Stimulated activated CD4-positive, alpha-beta T cell treated with anti-CD3 and anti-CD28 coated beads, Interleukin-12 subunit alpha, Interleukin-12 subunit beta, amount 100 ng/mL, for 48 hours (primary cell): ENCODE data around the gene TMEM114.

Source experiments
- DNase-seq, 3 donors: peaks; one replicate each; pipeline ENCODE4 v3.0.0-alpha.2; 2020; ENCODE audit warnings: low read depth in 2 of 3, low spot score in 1 of 3

TMEM114 gene

DNA sequence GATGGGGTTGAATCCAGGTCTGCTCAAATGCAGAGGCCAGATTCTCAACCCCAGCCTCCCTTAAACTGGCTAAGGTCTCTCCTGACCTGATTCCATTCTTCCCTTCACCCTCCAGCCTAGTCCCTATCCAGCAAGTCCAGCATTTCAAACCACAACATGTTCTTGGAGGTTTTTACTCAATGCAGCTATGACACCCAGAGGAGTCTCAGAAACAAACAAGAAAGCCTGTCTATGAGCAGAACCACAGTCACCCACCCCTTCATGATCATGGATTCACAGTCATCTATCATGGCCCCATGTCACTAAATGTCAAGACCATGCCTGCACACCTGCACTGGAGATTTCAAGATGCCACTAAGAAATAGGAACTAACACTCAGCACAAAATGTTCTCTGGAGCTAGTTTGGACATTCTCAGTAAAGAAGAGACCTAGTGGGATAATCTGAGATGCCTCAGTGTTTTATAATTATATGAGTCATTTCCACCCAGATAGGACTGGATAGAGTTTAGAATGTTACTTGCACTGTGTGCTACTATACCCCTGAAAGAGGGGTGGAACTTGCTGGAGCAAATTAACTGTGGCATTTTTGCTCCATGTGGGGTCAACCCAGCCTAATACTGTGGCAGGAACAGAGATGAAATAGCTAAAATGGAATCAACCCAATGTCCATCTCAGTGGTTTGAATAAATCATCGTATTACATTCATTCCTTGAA, 21.7 kb upstream of the TMEM114 start:
- DNase-seq = no peak

DNA sequence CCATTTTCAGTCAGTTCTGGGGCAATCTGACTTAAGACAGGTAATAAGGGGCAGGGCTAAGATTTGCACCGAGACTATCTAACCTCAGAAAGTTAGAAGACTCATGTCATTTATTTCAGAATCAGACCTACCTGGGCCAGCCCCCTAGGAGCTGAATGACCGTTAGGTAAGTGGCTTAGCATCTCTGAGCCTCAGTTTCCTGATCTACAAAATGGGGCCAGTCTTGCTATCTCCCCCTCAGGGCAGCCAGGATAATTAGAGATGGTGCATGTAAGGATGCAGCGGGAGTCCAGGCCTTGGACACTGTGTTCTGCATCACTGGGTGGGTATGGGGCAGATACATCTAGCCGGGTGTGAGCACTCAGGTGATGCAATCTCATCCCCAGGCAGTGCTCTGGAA, 20.8 kb upstream of the TMEM114 start:
- no peak for DNase-seq

DNA sequence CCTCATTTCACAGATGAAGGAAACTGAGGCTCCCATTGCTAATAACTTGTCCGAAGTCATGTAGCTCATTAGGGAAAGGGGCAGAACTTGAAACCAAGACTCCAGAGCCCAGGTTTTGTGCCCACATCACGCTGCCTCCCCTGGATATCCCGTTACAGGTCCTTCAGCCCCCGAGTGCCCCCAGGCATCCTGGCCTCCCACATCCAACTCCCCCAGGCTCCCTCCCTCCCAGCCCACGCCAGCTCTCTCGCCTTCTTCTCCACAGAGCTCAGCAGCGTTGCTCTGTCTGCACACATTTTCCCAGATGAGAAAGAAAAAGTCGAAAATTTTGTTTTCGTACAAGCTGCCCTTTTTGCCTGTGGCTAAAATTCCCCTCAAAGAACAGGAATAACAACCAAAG, 16.9 kb upstream of the TMEM114 start:
- DNase-seq = no peak

DNA sequence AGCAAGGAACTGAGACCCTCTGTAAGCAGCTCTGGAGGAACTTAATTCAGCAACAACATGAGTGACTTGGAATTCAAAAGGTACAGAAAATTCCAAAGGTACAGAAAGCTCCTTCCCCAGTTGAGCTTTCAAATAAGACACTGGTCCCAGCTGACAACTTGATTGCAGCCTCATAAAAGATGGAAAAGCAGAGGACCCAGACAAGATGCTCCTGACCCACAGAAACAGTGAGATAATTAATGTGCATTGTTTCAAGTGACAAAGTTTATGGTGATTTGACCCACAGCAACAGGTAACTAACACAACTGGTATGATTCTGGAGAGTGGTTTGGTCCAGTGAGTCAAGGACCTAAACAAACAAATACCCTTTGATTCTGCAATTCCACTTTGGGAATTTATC, 15.2 kb upstream of the TMEM114 start:
- no peak for DNase-seq

DNA sequence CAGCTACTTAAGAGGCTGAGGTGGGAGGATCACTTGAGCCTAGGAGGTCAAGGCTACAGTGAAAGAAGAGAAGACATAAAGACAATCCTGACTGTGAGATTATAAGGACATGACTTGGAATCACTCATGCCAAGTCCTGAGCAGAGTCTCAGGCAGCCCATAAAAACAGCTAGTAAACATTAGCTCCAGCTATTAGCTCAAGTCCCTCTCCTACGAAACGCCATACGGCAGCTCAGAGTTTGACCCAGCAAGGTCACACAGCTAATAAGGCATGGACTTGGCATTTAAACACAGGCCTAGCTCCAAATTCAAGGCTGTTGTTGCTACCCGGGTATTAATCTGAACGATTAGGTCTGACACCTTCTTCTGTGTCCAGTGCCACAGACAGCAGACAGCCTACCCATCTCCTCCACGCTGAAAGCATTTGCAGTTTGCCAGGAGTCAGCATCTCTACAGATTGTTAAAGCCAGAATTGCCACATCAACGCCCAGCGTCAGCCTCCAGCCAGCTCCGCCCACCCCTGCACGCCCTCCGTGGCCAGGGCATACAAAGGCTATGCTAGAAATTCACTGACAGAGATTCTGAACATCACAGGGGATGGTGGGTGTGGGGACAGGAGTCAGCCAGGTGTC, 9.9 kb upstream of the TMEM114 start:
- DNase-seq = no peak

DNA sequence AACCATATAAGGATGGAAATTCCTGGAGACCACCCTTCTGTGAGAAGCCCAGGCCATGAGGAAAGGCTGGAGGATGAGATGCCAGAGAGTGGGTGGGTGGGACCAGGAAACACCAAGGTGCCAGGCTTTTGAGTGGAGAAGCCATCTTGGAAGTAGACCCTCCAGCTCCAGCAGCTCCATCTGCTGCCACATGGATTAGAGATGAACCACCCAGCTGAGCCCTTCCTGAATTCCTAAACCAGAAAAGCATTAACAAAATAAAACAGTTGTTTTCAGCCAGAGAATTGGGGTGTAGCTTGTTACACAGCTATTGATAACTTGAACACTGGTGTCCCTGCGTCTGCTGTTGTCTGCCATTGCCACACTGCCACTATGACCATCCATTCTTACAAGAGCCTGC, 6.3 kb upstream of the TMEM114 start:
- no peak for DNase-seq

DNA sequence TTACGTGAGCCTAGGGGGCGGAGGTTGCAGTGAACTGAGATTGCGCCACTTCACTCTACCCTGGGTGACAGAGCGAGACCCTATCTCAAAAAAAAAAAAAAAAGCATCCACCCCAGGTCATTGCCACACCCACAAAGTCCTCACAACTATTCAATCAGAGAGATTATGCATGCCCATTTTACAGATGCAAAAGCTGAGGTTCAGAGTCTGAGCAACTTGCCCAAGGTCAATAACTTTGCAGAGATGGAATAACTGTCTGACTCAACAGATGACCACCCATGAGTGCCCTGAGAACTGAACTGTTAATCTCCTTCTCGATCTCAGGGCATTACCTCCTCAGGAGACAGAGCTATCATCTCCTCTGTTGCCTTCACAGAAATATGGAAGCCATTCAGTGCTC, 5.5 kb upstream of the TMEM114 start:
- DNase-seq = no peak

DNA sequence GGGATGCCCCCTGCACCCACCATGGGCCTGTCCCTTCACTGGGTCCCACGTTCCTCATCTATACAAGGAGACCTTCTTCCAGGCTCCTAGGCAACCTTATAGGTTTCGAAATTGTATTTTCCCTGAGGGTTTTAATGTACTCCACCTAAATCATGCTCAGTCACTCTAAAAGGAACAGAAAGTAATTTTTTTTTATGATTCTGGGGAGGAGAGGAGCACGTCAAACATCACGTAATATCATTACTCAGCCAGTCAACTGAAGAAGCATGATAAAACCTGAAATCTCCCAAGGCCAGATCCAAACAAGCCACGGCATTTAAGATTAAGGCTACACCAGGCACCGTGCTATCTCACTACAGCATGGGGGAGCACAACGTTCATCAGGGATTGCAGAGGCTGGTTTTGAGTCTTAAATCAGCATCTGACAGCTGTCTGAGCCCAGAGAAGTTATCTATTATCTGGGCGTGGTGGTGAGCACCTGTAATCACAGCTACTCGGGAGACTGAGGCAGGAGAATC, 3.9 kb upstream of the TMEM114 start:
- DNase-seq = no peak

DNA sequence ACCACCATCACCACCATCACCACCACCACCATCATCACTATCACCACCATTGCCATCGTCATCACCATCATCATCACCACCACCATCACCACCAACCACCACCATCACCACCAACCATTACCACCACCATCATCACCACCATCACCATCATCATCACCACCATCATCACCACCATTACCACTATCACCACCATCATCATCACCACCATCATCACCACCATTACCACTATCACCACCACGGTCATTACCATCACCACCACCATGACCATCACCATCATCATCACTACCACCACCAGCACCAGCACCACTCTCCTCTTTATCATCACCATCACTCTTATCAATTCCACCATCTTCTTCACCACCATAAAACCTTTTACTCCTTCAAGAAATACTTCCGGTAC, 1.1 kb upstream of the TMEM114 start:
- DNase-seq = no peak

DNA sequence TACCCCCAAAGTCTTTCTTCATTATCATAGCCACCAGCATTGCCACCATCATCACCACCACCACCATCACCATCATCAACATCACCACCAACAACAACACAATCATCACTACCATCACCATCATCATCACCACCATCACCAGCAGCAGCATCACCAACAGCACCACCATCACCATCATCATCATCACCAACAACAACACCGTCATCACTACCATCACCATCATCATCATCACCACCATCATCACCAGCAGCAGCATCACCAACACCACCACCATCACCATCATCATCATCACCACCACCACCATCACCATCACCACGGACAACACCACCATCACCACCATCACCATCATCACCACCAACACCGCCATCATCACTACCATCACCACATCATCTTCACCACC, 500 bp upstream of the TMEM114 start:
- DNase-seq = no peak

DNA sequence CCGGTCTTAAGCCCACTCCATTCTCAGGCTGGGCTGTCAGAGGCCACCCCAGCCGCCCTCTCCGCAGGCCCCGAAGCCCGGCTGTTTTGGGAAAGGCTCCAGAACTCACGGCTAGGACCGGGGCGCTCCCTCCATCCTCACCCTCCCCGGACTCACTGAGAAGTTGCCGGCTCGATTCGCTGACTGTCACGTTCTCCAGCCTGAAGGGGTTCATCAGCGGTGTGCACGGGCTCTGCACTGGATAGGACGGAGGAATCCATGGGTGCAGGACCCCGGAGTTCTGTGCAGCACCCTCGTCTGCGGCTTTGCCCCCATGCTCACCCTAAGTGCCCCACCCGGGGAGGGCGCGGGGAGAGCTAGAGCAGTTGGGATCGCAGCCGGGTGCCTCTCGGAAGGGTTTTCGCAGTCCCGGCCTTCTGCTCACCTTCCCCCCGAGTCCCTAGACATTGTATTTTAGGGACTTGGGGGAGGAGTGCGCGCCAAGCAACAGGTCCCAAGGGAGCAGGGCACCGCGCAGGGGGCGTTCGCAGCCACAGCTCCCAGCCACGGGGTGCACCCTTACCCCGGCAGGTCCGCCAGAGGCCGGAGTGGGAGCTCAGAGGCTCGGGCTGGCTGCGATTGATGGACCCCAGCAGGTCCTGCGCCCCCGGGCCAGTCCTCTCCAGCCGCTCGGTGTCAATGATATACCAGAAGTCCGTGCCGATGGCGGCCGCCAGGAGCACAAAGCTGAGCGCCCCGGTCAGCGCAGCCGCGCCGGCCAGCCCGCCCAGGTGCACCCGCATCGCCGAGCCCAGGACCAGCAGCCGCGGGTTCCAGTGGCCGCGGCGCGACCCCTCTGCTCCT, 1.0 kb downstream of the TMEM114 start:
- no peak for DNase-seq

DNA sequence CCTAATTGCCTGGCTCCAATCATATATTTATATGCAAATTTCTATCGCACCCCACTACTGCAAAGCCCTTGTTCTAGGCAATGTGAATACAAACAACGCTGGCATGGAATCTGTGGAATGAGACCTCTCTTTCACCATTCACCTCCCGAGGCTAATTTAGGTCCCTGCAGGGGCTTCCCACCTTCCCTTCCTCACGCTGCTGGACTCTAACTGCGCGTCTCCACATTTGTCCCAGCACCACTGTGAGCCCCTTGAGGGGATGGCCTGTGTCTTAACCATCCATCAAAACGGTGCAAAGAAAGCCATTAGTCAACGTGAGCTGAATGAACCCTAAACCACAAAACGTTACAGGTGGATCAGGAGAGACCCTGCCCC, 1.6 kb downstream of the TMEM114 start:
- no peak for DNase-seq

DNA sequence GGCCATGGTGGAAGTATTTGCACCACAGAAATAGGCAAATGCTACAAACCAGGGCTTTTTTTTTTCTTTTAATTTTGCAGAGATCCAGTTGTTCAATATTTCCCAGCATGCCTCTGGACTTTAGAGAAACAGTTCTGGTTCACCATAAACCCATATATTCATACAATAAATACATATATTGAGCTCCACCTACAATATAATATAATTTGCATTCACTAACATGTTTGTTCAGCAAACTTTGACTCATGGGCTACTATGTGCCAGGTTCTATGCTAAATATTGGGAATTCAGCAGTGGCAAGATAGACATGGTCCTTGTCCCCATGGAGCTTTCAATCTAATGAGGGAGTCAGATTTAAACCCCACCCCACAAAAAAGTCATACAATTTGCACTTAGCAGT, 3.2 kb downstream of the TMEM114 start:
- no peak for DNase-seq

DNA sequence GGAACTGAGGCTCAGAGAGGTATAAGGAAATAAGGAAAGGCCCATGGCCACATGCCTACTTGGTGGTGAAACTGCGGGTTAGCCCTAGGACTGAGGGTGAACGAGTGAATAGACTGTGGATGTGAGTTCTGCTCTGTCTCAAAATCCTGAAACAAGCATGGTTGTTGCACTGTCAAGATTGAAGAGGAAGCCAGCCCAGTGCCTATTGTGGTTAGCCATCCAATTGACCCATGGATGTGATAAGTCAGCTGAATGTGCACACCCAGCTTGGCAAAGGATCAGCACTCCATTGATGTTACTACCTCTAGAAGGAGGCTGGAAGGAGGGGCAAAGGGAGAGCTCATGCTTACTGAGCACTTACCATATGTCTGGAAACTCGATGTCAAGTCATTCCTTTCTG, 4.5 kb downstream of the TMEM114 start:
- DNase-seq = no peak

DNA sequence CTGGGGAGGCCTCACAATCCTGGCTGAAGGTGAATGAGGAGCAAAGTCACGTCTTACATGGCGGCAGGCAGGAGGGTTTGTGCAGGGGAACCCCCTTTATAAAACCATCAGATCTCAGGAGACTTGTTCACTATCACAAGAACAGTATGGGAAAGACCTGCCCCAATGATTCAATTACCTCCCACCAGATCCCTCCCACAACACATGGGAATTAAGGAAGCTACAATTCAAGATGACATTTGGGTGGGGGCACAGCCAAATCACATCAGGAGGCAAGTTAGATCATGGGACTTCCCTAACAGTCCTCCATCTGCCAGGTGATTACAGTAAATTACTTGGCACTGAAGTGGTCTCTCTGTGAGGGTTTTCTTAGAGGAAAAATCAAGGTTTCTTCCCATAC, 5.3 kb downstream of the TMEM114 start:
- DNase-seq = no peak

DNA sequence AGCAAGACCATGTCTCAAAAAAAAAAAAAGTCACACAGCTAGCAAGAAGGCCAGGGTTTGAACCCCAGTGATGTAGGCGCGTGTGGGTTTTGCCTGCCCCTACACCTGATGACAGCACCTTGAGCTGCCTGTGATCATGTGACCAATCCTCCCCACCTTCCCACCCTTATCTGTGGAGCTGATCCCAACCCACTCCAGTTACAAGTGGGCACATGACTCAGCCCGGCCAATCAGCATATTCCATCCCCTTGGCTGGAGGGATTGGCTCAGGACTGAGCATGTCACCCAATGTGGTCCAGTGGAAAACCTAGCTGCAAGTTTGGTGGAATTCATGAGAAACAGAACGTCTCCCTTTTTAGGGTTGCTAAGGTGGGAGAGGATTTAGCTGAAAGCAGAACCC, 6.6 kb downstream of the TMEM114 start:
- no peak for DNase-seq

DNA sequence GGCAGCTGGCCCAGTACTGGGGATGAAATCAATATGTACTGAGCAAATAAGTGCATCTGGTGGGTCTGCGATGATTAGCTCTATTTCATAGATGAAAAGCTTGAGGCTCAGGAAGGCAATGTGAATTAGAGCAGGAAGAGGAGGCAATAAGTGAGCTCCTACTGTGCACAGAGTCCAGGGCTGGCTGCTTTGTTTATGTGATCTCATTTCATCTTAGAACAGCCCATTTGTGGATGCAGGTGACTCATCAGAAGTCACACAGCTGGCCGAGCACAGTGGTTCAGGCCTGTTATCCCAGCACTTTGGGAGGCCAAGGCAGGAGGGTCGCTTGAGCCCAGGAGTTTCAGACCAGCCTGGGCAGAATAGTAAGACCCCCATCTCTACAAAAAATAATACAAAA, 7.1 kb downstream of the TMEM114 start:
- DNase-seq = no peak

DNA sequence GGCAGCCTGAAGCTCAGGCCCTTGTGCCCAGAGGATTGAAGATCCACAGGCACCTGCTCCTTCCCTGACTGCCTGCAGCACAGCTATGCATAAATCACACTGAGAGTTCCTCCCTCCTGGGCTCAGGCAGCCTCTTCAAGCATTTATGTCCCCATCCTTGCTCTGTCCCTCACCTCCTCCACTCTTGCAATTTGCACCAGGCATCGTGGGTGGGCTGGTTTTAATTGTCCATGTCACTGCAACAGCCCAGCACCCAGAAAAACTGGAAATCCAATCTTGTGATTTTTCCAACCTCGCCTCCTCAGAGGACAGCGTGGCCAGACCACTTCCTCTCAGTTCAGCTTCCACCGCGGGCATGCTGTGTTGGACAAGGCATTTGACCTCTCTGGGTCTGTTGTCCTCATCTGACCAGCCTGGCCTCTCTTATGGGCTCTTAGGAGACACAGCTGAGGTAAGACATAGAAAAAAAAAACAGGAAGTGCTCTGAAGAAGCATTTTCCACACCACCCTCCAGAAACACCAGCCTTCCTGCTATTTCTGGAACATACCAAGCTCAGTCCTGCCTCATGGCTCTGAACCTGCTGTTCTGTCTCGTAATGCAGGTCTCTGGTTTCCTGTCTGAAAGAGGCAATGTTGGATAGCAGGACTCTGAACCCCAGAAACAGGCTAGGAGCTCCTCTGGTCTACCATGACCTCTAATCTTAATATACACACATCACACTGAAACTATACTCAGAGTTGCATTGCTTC, 8.3 kb downstream of the TMEM114 start:
- DNase-seq = no peak

DNA sequence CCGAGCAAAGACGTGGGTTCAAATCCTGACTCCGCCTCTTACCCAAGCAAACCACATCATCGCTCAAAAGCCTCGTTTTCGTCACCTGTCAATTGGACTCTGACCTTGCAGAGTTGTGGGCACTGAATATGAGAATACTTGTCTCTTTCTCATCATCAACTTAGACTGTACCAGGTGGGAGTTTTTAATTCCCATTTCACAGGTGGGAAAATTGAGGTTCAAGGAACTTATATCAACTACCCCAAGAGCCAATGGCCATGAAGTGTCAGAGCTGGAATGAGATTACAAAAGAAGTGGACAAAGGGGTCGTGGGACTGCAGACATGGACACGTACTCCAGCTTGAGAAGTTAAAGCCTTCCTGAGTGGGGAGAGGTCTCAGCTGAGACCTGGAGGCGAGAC, 10.8 kb downstream of the TMEM114 start:
- DNase-seq = no peak

DNA sequence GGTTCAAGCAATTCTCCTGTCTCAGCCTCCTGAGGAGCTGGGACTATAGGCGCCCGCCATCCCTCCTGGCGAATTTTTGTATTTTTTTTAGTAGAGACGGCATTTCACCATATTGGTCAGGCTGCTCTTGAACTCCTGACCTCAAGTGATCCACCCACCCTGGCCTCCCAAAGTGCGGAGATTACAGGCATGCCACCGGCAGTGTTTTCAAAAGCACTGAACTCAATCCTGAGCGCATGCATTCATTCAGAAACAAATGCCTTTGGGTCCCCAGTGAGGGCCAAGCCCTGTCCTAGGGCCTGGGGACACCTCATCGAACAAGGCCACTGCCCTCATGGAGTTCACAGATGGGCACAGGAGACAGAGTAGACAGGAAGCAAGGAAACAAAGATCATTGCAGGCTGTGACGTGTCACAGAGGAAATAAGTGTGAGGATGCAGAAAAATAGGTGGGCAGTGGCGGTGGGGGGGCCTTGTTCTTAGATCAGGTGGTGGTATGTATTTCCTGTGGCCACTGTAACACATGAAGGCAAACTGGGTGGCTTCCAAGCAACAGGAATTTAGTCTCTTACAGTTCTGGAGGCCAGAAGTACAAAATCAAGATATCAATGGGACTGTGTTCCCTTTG, 12.5 kb downstream of the TMEM114 start:
- no peak for DNase-seq
